H9 (cell line): ENCODE measurements around the gene SLX4. TPM values are rescaled to one million over a fixed set of nuclear protein-coding genes. Genes with fewer than 3 reads are reported as not detected.

Source experiments
- DNase-seq: peaks from one replicate; pipeline ENCODE4 v3.0.0-alpha.2; 2017
- H2AFZ ChIP-seq: one replicate; pipeline ENCODE4 v1.6.1; 2013; ENCODE audit warnings: mild to moderate bottlenecking, low read length, control low read depth, moderate library complexity
- H2AK5ac ChIP-seq: 2 replicates; pipeline ENCODE4 v1.6.1; 2013; ENCODE audit warnings: low read length, control low read depth, mixed read lengths; ENCODE audit not compliant: insufficient read length
- H2BK120ac ChIP-seq: one replicate; pipeline ENCODE4 v1.6.1; 2013; ENCODE audit warnings: low read depth, mild to moderate bottlenecking, low read length, control low read depth, inconsistent platforms; ENCODE audit not compliant: poor library complexity, severe bottlenecking
- H2BK12ac ChIP-seq: 2 replicates; pipeline ENCODE4 v1.6.1; 2013; ENCODE audit warnings: low read length, control low read depth, mixed read lengths, low read depth; ENCODE audit not compliant: insufficient read length
- H2BK15ac ChIP-seq: 2 replicates; pipeline ENCODE4 v1.6.1; 2013; ENCODE audit warnings: low read depth, low read length, control low read depth
- H2BK20ac ChIP-seq: one replicate; pipeline ENCODE4 v1.6.1; 2013; ENCODE audit warnings: low read depth, mild to moderate bottlenecking, low read length, control low read depth, inconsistent platforms; ENCODE audit not compliant: poor library complexity, severe bottlenecking
- H2BK5ac ChIP-seq: 2 replicates; pipeline ENCODE4 v1.6.1; 2013; ENCODE audit warnings: low read length, control low read depth, mixed read lengths; ENCODE audit not compliant: insufficient read length
- H3K14ac ChIP-seq: 2 replicates; pipeline ENCODE4 v1.6.1; 2013; ENCODE audit warnings: low read length, control low read depth; ENCODE audit not compliant: insufficient read depth
- H3K18ac ChIP-seq: 2 replicates; pipeline ENCODE4 v1.6.1; 2013; ENCODE audit warnings: low read depth, mild to moderate bottlenecking, mixed read lengths, low read length, control low read depth; ENCODE audit not compliant: insufficient read length
- H3K23ac ChIP-seq: 2 replicates; pipeline ENCODE4 v1.6.1; 2013; ENCODE audit warnings: low read length, control low read depth, mixed read lengths, low read depth; ENCODE audit not compliant: insufficient read length
- H3K23me2 ChIP-seq: 2 replicates; pipeline ENCODE4 v1.6.1; 2013; ENCODE audit warnings: low read depth, mild to moderate bottlenecking, mixed read lengths, low read length, control low read depth; ENCODE audit not compliant: insufficient read length, poor library complexity, severe bottlenecking
- H3K27ac ChIP-seq: 2 replicates; pipeline ENCODE4 v1.5.1; 2013; ENCODE audit warnings: low read length, control low read depth, mixed read lengths, low read depth; ENCODE audit not compliant: insufficient read length
- H3K27me3 ChIP-seq: 2 replicates; pipeline ENCODE4 v1.6.1; 2013; ENCODE audit warnings: low read length, control low read depth, inconsistent platforms; ENCODE audit not compliant: insufficient read depth
- H3K4ac ChIP-seq: 2 replicates; pipeline ENCODE4 v1.6.1; 2013; ENCODE audit warnings: low read depth, mild to moderate bottlenecking, control low read depth, inconsistent platforms, low read length, moderate library complexity
- H3K4me1 ChIP-seq: 2 replicates; pipeline ENCODE4 v1.6.1; 2013; ENCODE audit warnings: low read length, control low read depth, inconsistent platforms; ENCODE audit not compliant: insufficient read depth
- H3K4me2 ChIP-seq: 2 replicates; pipeline ENCODE4 v1.6.1; 2013; ENCODE audit warnings: low read length, control low read depth, mixed read lengths; ENCODE audit not compliant: insufficient read length, insufficient read depth
- H3K56ac ChIP-seq: 2 replicates; pipeline ENCODE4 v1.6.1; 2013; ENCODE audit warnings: low read depth, mild to moderate bottlenecking, mixed read lengths, low read length, control low read depth; ENCODE audit not compliant: insufficient read length
- H3K79me1 ChIP-seq: 2 replicates; pipeline ENCODE4 v1.6.1; 2013; ENCODE audit warnings: low read depth, mild to moderate bottlenecking, moderate library complexity, low read length, control low read depth, inconsistent platforms; ENCODE audit not compliant: insufficient read depth, poor library complexity, severe bottlenecking
- H3K79me2 ChIP-seq: 2 replicates; pipeline ENCODE4 v1.6.1; 2013; ENCODE audit warnings: low read length, control low read depth, inconsistent platforms; ENCODE audit not compliant: insufficient read depth
- H3K9ac ChIP-seq: 2 replicates; pipeline ENCODE4 v1.6.1; 2013; ENCODE audit warnings: low read length, control low read depth, mixed read lengths; ENCODE audit not compliant: insufficient read length; ENCODE audit errors: extremely low read depth
- H3K9me3 ChIP-seq: one replicate; pipeline ENCODE4 v1.6.1; 2013; ENCODE audit warnings: low read depth, low read length, inconsistent platforms; ENCODE audit not compliant: control insufficient read depth
- H3T11ph ChIP-seq: one replicate; pipeline ENCODE4 v1.6.1; 2013; ENCODE audit warnings: mild to moderate bottlenecking, low read length, control low read depth, inconsistent platforms
- H4K20me1 ChIP-seq: one replicate; pipeline ENCODE4 v1.6.1; 2013; ENCODE audit not compliant: control insufficient read depth, insufficient read length, insufficient read depth
- H4K5ac ChIP-seq: 2 replicates; pipeline ENCODE4 v1.6.1; 2013; ENCODE audit warnings: low read depth, mild to moderate bottlenecking, mixed read lengths, low read length, control low read depth; ENCODE audit not compliant: insufficient read length
- H4K8ac ChIP-seq: replicated peaks from 2 replicates; pipeline ENCODE4 v1.6.1; 2013; ENCODE audit warnings: low read length, control low read depth, mixed read lengths, low read depth; ENCODE audit not compliant: insufficient read length
- H4K91ac ChIP-seq: 2 replicates; pipeline ENCODE4 v1.6.1; 2013; ENCODE audit warnings: low read depth, mild to moderate bottlenecking, moderate library complexity, mixed read lengths, low read length, control low read depth; ENCODE audit not compliant: insufficient read length
- H3K27ac Mint-ChIP-seq, 3 experiments: 2 replicates in 2 of 3; 3 replicates in 1 of 3; pipeline ENCODE4 v1.8.0; 2020 to 2021; ENCODE audit warnings: mixed read lengths in 3 of 3, mild to moderate bottlenecking in 1 of 3, moderate library complexity in 1 of 3
- H3K27me3 Mint-ChIP-seq: 2 replicates; pipeline ENCODE4 v1.8.0; 2021; ENCODE audit warnings: low read depth, mild to moderate bottlenecking, moderate library complexity, mixed read lengths
- H3K36me3 Mint-ChIP-seq, 3 experiments: 2 replicates in 2 of 3; 3 replicates in 1 of 3; pipeline ENCODE4 v1.8.0; 2020 to 2021; ENCODE audit warnings: low read depth in 3 of 3, mixed read lengths in 3 of 3; ENCODE audit not compliant: insufficient read depth in 1 of 3
- H3K4me1 Mint-ChIP-seq, 2 experiments: 2 replicates each; pipeline ENCODE4 v1.8.0; 2020; ENCODE audit warnings: mixed read lengths in 2 of 2
- H3K4me3 Mint-ChIP-seq, 2 experiments: 2 replicates in 1 of 2; 3 replicates in 1 of 2; pipeline ENCODE4 v1.8.0; 2020 to 2021; ENCODE audit warnings: mild to moderate bottlenecking in 2 of 2, mixed read lengths in 2 of 2, moderate library complexity in 1 of 2
- H3K9me3 Mint-ChIP-seq, 2 experiments: 2 replicates in 1 of 2; 3 replicates in 1 of 2; pipeline ENCODE4 v1.8.0; 2020; ENCODE audit warnings: mild to moderate bottlenecking in 2 of 2, mixed read lengths in 2 of 2, moderate library complexity in 1 of 2
- WGBS: extraction: QIAGEN DNeasy Blood & Tissue Kit; methylation state at CpG from one replicate; pipeline ENCODE4 v1.1.7; 2013; ENCODE audit warnings: missing lambda C conversion rate, low lambda C conversion rate, mixed read lengths; ENCODE audit not compliant: insufficient read length; ENCODE audit errors: extremely low coverage; 5-methylcytosine and 5-hydroxymethylcytosine counted together
- total RNA-seq: library from RNA; stranded (reverse); gene quantifications from 2 replicates; pipeline ENCODE4 v1.2.1, GENCODE V29; 2021
- TF ChIP-seq, protein P1 (sequence below): fragments of 200-600 bp; sonication (generic); conservative IDR thresholded peaks from 3 replicates; pipeline ENCODE4 v1.8.0; 2021; ENCODE audit warnings: antibody characterized with exemption, mild to moderate bottlenecking

Gene SLX4
- total RNA-seq, 1 experiment from 2014 or later: 9.9 TPM

DNA sequence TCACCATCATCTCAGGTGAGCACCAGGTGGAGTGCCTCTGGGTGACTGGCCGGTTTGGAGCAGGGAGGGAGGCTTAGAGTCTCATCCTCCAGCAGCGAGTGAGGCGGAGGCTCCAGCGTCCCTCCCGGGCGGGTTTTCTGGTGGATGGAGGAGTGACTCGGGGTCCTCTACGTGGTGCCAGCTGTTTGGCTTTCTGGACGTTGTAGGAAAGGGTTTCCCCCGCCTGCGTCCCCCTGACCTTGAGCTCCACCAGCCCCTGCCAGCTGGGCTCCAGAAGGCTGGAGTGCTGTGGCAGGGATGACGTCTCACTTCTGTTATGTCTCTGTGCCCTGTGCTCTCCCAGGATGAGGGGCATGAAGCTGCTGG is 43.6 kb upstream of the SLX4 start:
- no peak overlapping the region for H3K4me2 ChIP-seq
- no peak overlapping the region for H4K8ac ChIP-seq
- no peak overlapping the region for H3K18ac ChIP-seq
- H2BK120ac ChIP-seq: no peak overlapping the region
- no peak overlapping the region for H2BK5ac ChIP-seq
- Mint-ChIP-seq H3K4me3 (no peak overlapping the region), H3K27me3 (no peaks in the 10 kb centered on the region), H3K27ac (peak overlapping the region in 2 of 3 experiments; percentile 77 to 84; a peak in 4 of 7 replicates), H3K36me3 (peaks cover 38 to 73% (median 58%) of the 10 kb centered on the region in 3 experiments), H3K4me1 (peaks cover 20 to 26% of the 10 kb centered on the region in 2 experiments), H3K9me3 (no peaks in the 10 kb centered on the region)
- no CpG with 5 or more reads among the region's 12 CpGs for WGBS
- H2AK5ac ChIP-seq: no peak overlapping the region
- H3K56ac ChIP-seq: no peak overlapping the region
- DNase-seq: no peak
- H3T11ph ChIP-seq: no peak overlapping the region
- peaks cover 2% of the 10 kb centered on the region; the same call in 1 of the 2 replicates for H3K4me1 ChIP-seq
- H3K9ac ChIP-seq: no peak overlapping the region
- no peak overlapping the region for H4K91ac ChIP-seq
- H2BK20ac ChIP-seq: no peak overlapping the region
- no peak overlapping the region for H2AFZ ChIP-seq
- H4K5ac ChIP-seq: no peak overlapping the region
- H3K4ac ChIP-seq: no peak overlapping the region
- no peak overlapping the region for H2BK12ac ChIP-seq
- no peaks in the 10 kb centered on the region for H3K23me2 ChIP-seq
- H3K14ac ChIP-seq: no peak overlapping the region
- H2BK15ac ChIP-seq: no peak overlapping the region
- TF ChIP-seq, protein P1, sequence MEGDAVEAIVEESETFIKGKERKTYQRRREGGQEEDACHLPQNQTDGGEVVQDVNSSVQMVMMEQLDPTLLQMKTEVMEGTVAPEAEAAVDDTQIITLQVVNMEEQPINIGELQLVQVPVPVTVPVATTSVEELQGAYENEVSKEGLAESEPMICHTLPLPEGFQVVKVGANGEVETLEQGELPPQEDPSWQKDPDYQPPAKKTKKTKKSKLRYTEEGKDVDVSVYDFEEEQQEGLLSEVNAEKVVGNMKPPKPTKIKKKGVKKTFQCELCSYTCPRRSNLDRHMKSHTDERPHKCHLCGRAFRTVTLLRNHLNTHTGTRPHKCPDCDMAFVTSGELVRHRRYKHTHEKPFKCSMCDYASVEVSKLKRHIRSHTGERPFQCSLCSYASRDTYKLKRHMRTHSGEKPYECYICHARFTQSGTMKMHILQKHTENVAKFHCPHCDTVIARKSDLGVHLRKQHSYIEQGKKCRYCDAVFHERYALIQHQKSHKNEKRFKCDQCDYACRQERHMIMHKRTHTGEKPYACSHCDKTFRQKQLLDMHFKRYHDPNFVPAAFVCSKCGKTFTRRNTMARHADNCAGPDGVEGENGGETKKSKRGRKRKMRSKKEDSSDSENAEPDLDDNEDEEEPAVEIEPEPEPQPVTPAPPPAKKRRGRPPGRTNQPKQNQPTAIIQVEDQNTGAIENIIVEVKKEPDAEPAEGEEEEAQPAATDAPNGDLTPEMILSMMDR: no peak
- H3K9me3 ChIP-seq: no peaks in the 10 kb centered on the region
- H3K27ac ChIP-seq: no peak overlapping the region
- H3K23ac ChIP-seq: no peak overlapping the region
- no peaks in the 10 kb centered on the region for H3K79me2 ChIP-seq
- no peaks in the 10 kb centered on the region for H3K27me3 ChIP-seq
- peaks cover 2% of the 10 kb centered on the region for H4K20me1 ChIP-seq
- H3K79me1 ChIP-seq: no peaks in the 10 kb centered on the region
